GM21528 (cell line): Measurements from ENCODE around the gene FBXO5.

Experiments used
- ATAC-seq: cut with Tn5 transposase; IDR thresholded peaks from one replicate; pipeline ENCODE4 v1.9.1; 2021; ENCODE audit warnings: mild to moderate bottlenecking, moderate library complexity; ENCODE audit not compliant: unreplicated experiment, low FRiP score

Gene FBXO5

GRCh38 chr6:152954443-152954842, 28.4 kb downstream of the FBXO5 start:
- no peak for ATAC-seq

DNA sequence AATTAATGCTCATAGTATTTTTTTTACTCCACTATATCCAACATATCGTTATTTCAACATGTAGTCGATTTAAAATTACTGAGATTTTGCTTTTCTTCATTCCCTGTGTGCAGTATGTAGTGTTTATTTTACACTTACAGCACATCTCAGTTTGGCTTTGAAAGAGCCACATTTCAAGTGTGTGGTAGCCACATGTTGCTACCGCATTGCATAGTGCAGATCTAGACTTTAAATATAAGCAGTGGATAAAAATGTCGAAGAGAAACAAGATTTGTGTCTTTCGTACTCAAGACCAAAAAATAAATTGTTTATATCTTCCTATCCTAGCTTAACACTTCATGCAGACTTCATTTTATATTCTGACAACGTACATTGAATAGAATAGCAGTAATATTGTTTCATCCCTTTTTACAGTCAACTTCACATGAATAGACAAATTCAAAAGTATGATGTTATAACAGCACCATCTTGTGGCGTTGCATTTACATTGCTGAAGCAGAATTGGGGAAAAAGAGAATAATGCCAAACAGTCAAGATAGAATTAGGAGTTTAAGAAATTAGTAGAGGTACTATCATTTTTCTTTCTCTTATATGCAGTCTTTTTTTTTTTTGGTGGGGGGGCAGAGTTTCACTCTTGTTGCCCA, 29.9 kb downstream of the FBXO5 start:
- no peak for ATAC-seq

- ATAC-seq: no peak
Observed at GRCh38 chr6:152952045-152952444, 30.8 kb downstream of the FBXO5 start.

DNA sequence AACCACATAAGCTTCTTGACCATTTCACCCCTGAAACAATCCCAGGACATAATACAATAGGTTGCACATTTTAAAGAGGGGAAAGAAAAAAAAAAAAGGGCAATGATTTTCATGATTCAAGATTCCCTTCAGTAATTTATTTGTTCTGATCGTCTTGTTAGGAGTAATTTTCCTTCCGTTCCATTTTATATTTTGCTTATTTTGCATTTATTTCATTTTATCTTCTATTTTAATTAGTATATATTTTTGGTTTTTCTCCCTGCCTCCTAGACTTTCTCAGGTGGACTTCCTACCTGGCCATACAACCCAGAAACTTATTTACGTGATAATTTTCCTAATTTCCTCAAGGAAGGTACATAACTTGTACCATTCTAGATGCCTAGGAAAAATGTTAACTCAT, 32.6 kb downstream of the FBXO5 start:
- ATAC-seq: no peak

DNA sequence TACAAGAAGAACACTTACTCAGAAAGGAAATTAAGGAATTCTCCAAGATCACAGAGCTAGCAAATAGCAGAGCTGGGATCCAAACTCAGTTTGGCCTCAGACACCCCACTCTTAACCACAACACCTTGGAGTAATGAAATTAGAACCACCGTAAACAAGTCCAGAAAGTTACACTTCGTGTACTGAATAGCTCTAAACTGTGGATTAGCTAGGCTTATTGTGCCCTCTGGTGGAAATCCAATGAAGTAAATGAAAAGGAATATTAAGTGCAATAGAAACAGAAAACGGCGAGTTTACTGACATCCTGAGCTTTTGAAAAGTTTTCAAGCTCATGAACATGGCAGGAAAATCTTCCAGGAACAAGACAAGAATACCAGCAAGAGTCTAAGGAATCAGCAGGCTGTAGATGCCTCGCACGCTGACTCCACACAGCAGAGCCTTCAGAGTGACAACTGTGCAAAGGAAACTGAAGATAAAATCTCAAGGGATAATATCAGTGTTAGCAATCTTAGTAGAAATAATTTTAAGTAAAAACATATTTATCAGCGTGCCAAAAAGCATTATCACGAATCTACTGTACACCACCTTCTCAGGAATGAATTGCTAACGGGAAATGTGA, 34.6 kb downstream of the FBXO5 start:
- peak; percentile 86 for ATAC-seq

DNA sequence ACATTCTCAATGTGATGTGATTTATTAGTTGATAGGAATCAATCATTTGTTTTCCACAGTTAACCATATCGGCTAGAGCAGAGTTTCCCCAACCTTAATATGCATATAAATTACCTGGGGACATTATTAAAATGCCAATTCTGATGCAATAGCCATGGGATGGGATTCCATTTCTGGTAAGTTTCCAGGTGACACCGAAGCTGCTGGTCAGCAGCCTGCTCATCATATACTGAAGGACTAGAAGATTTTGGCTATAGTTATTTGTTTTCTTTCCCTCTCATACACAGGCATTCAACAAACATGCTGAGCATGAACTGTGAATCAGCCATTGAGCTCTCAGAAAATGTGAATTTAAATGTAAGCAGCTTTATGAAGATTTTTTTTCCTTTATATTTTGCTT, 35.8 kb downstream of the FBXO5 start:
- no peak for ATAC-seq

DNA sequence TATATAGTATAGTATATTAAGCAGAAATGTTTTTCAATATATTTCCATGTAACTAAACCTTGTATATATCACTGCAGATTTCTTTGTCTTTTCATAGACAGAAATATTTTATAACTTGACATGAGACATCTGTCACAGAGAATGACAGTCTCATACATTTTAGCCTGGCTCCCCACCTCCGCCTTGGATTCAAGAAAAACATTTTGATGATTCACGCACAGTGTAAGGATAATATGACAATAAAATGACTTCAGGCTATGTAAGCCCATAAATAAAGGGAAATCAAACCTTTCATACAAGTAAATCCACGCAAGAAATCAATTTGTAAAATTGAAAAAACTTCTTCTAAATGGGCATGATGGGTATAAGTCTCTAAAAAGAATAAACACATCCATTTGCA, 36.4 kb downstream of the FBXO5 start:
- no peak for ATAC-seq

GRCh38 chr6:152943260-152943897, 39.5 kb downstream of the FBXO5 start:
- ATAC-seq: no peak

DNA sequence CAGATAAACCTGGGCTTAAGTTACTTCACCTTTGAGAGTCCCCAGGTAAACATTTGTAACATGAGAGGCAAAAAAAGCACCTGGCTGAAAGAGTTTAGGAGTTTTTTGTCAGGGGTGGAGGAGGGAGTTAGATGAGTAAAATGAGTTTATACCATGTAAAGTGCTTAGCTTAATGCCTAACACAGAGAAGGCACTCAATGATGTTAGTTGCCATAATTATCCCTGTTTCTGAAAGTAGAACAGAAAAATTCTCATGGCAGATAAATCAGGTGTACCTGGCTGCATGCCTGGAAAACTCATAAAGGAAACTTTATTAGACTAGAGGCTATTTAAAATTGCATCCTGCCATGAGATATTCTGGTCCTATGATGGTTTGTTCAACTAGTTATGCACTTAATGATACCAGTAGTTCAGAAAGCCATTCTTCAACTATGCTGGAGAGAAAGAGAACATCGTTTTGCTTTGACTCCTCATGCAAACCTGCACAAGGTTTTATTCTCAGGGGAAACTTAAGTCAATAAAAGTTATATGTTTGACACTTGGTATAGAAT, 40.4 kb downstream of the FBXO5 start:
- no peak for ATAC-seq

DNA sequence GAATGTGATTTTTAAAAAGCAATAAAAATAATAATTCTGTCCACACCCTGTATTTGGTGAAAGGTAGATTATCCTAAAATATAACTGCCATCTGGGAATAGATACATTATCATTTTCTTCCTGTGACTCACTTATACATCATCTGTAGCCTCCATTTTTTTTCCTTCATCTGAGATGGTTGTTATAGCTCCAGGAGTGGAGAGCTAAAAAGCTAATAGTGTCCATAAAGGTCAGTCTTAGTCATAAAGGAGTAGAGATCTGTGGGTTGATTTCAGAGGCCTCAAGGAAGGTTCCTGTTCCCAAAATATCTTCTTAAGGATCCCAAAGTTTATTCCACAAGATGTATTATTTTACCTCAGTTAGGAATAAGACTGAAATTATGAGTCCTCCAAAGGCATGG, 41.1 kb downstream of the FBXO5 start:
- no peak for ATAC-seq

DNA sequence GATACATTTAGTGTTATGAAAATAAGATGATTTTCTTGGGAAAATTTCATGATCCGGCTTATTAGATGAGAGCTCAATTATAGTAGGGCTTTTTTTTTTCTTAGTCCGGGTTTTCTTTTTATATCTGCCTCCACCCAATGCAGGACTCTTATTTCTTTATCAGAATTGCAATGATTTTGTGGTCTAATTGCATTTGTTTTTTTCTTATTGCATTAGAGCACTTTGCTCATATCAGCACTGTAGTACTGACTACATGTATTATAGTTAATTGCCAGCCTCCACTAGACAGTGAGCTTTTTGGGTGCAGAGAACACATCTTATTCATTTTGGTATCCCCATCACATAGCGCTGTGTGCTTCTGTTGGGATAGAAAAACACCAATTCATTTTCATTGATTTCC, 50.0 kb downstream of the FBXO5 start:
- ATAC-seq: no peak

- no peak for ATAC-seq
Observed at GRCh38 chr6:152922706-152923105, 60.1 kb downstream of the FBXO5 start.
